ENCODE data around the gene PPP1R12A. TPM values are rescaled to one million over a fixed set of nuclear protein-coding genes. Genes with fewer than 3 reads are reported as not detected.

The PPP1R12A gene
- total and polyA plus RNA-seq, 2 of the 4 experiments (the other 2 are of a cell fraction) = 47.7 to 112 TPM

GRCh38 chr12:79900199-79900598 is 34.7 kb downstream of the PPP1R12A start:
- Histone ChIP-seq H3K27me3 (ENCODE audit: control insufficient read depth, insufficient read depth, low read length) (no peaks in the 10 kb centered on the region), H4K91ac (ENCODE audit: insufficient read depth, low read depth, low read length) (no peak overlapping the region), H3K4me1 (ENCODE audit: control insufficient read depth, insufficient read depth, low read length) (peaks cover 2% of the 10 kb centered on the region; the same call in 1 of the 2 replicates), H4K5ac (ENCODE audit: low read depth, low read length) (no peak overlapping the region), H3K23ac (ENCODE audit: low read depth, low read length) (no peak overlapping the region), H3K14ac (replicated peaks; ENCODE audit: low read depth, low read length) (no peak overlapping the region), H3K9ac (ENCODE audit: low read depth, low read length) (no peak overlapping the region), H3K36me3 (ENCODE audit: control insufficient read depth, insufficient read depth, low read length) (no peaks in the 10 kb centered on the region), H3K56ac (ENCODE audit: extremely low read depth, insufficient read depth, low read length) (no peak overlapping the region), H2AFZ (replicated peaks; ENCODE audit: low read length, poor library complexity) (no peak overlapping the region), H3K9me3 (ENCODE audit: control insufficient read depth, insufficient read depth, low read length) (no peaks in the 10 kb centered on the region), H3K4me2 (ENCODE audit: low read depth, low read length) (no peak overlapping the region), H4K20me1 (ENCODE audit: insufficient read depth, low read length) (peaks cover 75% of the 10 kb centered on the region), H3K27ac (ENCODE audit: insufficient read depth, low read length) (no peak overlapping the region), H3K9me1 (ENCODE audit: insufficient read depth, low read length) (peaks cover 6% of the 10 kb centered on the region; the same call in 1 of the 2 replicates), H2BK20ac (ENCODE audit: low read depth, low read length) (no peak overlapping the region), H3K4me3 (ENCODE audit: insufficient read depth, low read depth, low read length) (no peak overlapping the region), H3K18ac (ENCODE audit: low read depth, low read length) (no peak overlapping the region), H3K4ac (ENCODE audit: low read depth, low read length) (no peak overlapping the region), H2AK9ac (replicated peaks; ENCODE audit: low read depth, low read length, poor library complexity) (no peak overlapping the region), H2BK5ac (ENCODE audit: low read depth, low read length, poor library complexity, severe bottlenecking) (no peak overlapping the region), H2BK120ac (ENCODE audit: low read depth, low read length) (no peak overlapping the region), H3K79me1 (ENCODE audit: low read depth in 1 of 2, low read length in 2 of 2) (peaks cover 13 to 62% of the 10 kb centered on the region in 2 experiments), H4K8ac (ENCODE audit: low read depth in 2 of 2, low read length in 2 of 2) (no peak overlapping the region), H2AK5ac (ENCODE audit: low read depth, low read length) (no peak overlapping the region), H2BK15ac (ENCODE audit: low read depth, low read length) (no peak overlapping the region)
- no peak for TF ChIP-seq MXI1 (IDR thresholded peaks at IDR 0.05; ENCODE audit: borderline replicate concordance, low read depth, low read length)
- TF ChIP-seq RFX5 (IDR thresholded peaks at IDR 0.05; ENCODE audit: low read depth, low read length) = no peak
- no peak for TF ChIP-seq NFE2L2 (IDR thresholded peaks at IDR 0.05; ENCODE audit: low read depth, low read length)
- no peak for TF ChIP-seq USF2 (IDR thresholded peaks at IDR 0.05; ENCODE audit: low read depth, low read length)
- no peak for TF ChIP-seq CEBPB (IDR thresholded peaks at IDR 0.05; ENCODE audit: low read depth, low read length)
- no peak for TF ChIP-seq POLR2A (IDR thresholded peaks at IDR 0.05; ENCODE audit: low read depth, low read length)
- ATAC-seq (ENCODE audit: low read depth) = no peak
- dilution Hi-C loops (cut with HindIII; ENCODE audit: low sequenced_read_pairs, unreplicated experiment) (no loop called here), in situ Hi-C loops (cut with MboI; ENCODE audit: low sequenced_read_pairs) (no loop called here), intact Hi-C loops (cut with micrococcal nuclease) (no loop called here)
- BruUV-seq (replicated peaks) = no TSS peak
- DNase-seq = no peak
- 80% methylated on average over 1 of the region's 2 CpGs; no CpG with 5 or more reads in 1 of the 2 experiments for WGBS, 2 experiments (ENCODE audit: extremely low coverage in 2 of 2, insufficient read length in 1 of 2)
- POLR2A ChIA-PET (ENCODE audit: unreplicated experiment) = no interaction called here
- CTCF ChIA-PET = interaction anchor here (0.5 kb wide), 1 partner anchor 125 kb away, joined by 3 read pairs; no protein-coding TSS in a partner anchor
